Psoas muscle (tissue), 8 donors: Measurements from ENCODE around the gene WWOX. TPM values are rescaled to one million over a fixed set of nuclear protein-coding genes. Genes with fewer than 3 reads are reported as not detected.

Source experiments
- ATAC-seq, 4 donors: fragments of 200-7000 bp; cut with Tn5 transposase; one replicate each; pipeline ENCODE4 v1.9.1; 2020; ENCODE audit warnings: moderate library complexity in 3 of 4, mild to moderate bottlenecking in 2 of 4
- DNase-seq, 2 donors: peaks; one replicate each; pipeline ENCODE4 v3.0.0-alpha.2; 2020
- H3K27ac ChIP-seq: fragments of 200-600 bp; one replicate; pipeline ENCODE4 v1.8.0; 2022
- H3K27me3 ChIP-seq, 3 donors: fragments of 200-600 bp in 1 of 3; one replicate each; pipeline versions ENCODE4 v1.6.1 to v1.8.0; 2013 to 2022; ENCODE audit warnings: low read length in 2 of 3, mild to moderate bottlenecking in 2 of 3, moderate library complexity in 1 of 3; ENCODE audit not compliant: insufficient read depth in 3 of 3
- H3K36me3 ChIP-seq, 2 donors: fragments of 200-600 bp in 1 of 2; one replicate each; pipeline versions ENCODE4 v1.6.1 to v1.8.0; 2013 to 2022; ENCODE audit warnings: low read depth in 1 of 2, mild to moderate bottlenecking in 1 of 2, moderate library complexity in 1 of 2; ENCODE audit not compliant: insufficient read depth in 1 of 2
- H3K4me1 ChIP-seq: fragments of 200-600 bp; one replicate; pipeline ENCODE4 v1.8.0; 2022
- H3K4me3 ChIP-seq: fragments of 200-600 bp; one replicate; pipeline ENCODE4 v1.8.0; 2022; ENCODE audit warnings: mild to moderate bottlenecking
- H3K9me3 ChIP-seq: fragments of 200-600 bp; one replicate; pipeline ENCODE4 v1.8.0; 2022
- whole genome bisulfite sequencing, 3 donors: extraction: QIAGEN DNeasy Blood & Tissue Kit; methylation state at CpG; one replicate each; pipeline versions ENCODE4 v1.1.6 to v1.1.7; 2013; 5-methylcytosine and 5-hydroxymethylcytosine counted together
- intact Hi-C, 2 donors: fragments of 100-400 bp; cut with DNase I; formaldehyde crosslinking; loops; one replicate each; pipeline versions ENCODE4 v1.11.0 to v1.14.2; 2022
- polyA plus RNA-seq, 3 donors: library from polyadenylated mRNA; stranded (reverse); fragments of 200-250 nt; gene quantifications; one replicate each; pipeline ENCODE4 v1.2.3, GENCODE V29; 2013
- total RNA-seq, 4 donors: library from RNA; stranded (reverse); fragmentation: NEBNext Ultra II Directional in 2 of 4; extraction: Animal tissue kit (Norgen Biotek cat#: 25700) in 2 of 4; gene quantifications; one replicate each; pipeline versions ENCODE4 v1.2.1 to v1.2.4, GENCODE V29; 2021 to 2023
- TF ChIP-seq, protein P1 (sequence below): fragments of 200-600 bp; IDR thresholded peaks from one replicate; pipeline ENCODE4 v1.8.0; 2022; ENCODE audit warnings: antibody characterized with exemption
- donor health status: healthy with polysubstance abuse.
- donor health status: DM: no; HTN: no; CAD: no; lungs with moderate emphysema.
- donor health status: Bipolar disorder and iron deficiency.
- donor health status: healthy.
- donor health status: DM: yes; HTN: yes; CAD: no.
- donor health status: DM: no; HTN: no; CAD: no.
- donor health status: DM: no; HTN: no; CAD: no.
- donor health status: DM: yes; HTN: yes; CAD: no.

The WWOX gene
- total and polyA plus RNA-seq, 7 donors, result 3.1 to 6.6 (median 5.0) TPM

DNA sequence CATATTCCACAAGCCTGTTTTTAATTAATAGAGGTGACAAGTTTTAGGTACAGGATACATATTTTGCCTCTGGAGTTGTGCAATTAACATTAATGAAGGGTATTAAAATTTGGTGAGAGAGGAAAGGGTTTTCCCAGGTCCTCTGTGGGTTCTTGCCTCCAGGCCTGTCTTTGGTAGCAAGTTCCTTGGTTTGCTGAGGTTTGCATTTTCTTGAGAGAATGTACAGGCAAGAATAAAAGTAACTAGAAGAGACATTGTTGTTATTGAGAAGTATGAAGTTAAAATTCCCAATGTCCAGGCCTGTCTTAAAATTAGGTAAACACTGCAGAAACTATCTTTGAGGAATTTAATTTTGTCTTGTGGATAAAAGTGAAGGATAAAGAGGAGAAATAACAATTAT is 316.9 kb downstream of the WWOX start:
- no peak overlapping the region for H3K4me3 ChIP-seq

DNA sequence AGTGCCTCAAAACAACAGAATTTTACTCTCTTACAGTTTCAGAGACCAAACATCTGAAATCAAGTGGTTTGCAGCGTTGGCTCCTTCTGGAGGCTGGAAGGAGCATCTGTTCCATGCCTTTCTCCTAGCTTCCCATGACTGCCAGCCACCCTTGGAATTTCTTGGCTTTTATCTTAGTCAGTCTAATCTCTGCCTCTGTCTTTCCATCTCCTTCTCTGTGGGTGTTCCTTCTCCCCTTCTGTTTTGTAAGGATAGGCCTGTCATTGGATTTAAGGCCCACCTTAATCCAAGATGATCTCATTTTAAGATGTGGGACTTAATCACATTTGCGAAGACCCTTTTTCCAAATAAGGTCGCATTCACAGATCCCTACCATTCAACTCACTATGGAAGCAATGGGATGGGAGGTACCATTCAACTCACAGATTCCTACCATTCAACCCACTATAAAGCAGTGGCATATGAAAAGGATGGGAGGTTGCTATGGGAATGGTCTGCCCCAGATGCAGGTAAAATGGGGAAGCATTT is 321.8 kb downstream of the WWOX start:
- Histone ChIP-seq H3K36me3 (no peaks in the 10 kb centered on the region), H3K9me3 (no peaks in the 10 kb centered on the region), H3K4me3 (no peak overlapping the region), H3K4me1 (no peaks in the 10 kb centered on the region), H3K27me3 (no peaks in the 10 kb centered on the region), H3K27ac (no peak overlapping the region)
- 79 to 87% (median 85%) methylated on average over 3 of the region's 3 CpGs for WGBS, 3 donors
- DNase-seq (no peak), ATAC-seq (no peak)
- TF ChIP-seq, protein P1, sequence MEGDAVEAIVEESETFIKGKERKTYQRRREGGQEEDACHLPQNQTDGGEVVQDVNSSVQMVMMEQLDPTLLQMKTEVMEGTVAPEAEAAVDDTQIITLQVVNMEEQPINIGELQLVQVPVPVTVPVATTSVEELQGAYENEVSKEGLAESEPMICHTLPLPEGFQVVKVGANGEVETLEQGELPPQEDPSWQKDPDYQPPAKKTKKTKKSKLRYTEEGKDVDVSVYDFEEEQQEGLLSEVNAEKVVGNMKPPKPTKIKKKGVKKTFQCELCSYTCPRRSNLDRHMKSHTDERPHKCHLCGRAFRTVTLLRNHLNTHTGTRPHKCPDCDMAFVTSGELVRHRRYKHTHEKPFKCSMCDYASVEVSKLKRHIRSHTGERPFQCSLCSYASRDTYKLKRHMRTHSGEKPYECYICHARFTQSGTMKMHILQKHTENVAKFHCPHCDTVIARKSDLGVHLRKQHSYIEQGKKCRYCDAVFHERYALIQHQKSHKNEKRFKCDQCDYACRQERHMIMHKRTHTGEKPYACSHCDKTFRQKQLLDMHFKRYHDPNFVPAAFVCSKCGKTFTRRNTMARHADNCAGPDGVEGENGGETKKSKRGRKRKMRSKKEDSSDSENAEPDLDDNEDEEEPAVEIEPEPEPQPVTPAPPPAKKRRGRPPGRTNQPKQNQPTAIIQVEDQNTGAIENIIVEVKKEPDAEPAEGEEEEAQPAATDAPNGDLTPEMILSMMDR, result no peak
- intact Hi-C loops, result no loop called here

More for the DNA sequence above, 316.9 kb downstream of the WWOX start:
- Histone ChIP-seq H3K9me3 (peaks cover 5% of the 10 kb centered on the region), H3K27me3 (no peaks in the 10 kb centered on the region), H3K4me1 (no peaks in the 10 kb centered on the region), H3K36me3 (no peaks in the 10 kb centered on the region), H3K27ac (no peak overlapping the region)
- no peak for DNase-seq
- no peak for ATAC-seq
- TF ChIP-seq, protein P1, result no peak
- intact Hi-C loops, result no loop called here

DNA sequence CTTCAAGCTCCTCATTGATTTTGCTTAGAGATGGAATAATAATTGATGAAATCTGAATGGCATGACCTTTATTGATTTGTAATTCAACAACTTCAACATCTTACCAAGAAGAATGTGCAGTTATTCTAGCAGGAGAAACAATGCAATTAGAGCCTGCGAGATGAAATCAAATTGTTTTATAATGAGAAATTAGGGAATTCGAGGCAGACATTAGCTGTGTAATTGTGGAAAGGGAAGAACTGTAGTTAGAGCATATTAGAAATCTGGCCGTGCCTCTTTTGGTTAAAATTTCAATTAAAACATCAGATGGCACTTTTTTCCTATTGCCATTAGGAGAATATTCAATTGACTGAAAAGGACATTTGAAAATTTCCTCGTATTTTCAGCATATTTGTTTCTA is 325.8 kb downstream of the WWOX start:
- Histone ChIP-seq H3K9me3 (no peaks in the 10 kb centered on the region), H3K36me3 (no peaks in the 10 kb centered on the region), H3K27me3 (no peaks in the 10 kb centered on the region), H3K4me1 (no peaks in the 10 kb centered on the region), H3K27ac (no peak overlapping the region), H3K4me3 (no peak overlapping the region)
- WGBS, 3 donors, result 80 to 86% (median 86%) methylated on average over 4 of the region's 4 CpGs
- intact Hi-C loops, result no loop called here
- DNase-seq (no peak), ATAC-seq (no peak)
- TF ChIP-seq, protein P1, result no peak

DNA sequence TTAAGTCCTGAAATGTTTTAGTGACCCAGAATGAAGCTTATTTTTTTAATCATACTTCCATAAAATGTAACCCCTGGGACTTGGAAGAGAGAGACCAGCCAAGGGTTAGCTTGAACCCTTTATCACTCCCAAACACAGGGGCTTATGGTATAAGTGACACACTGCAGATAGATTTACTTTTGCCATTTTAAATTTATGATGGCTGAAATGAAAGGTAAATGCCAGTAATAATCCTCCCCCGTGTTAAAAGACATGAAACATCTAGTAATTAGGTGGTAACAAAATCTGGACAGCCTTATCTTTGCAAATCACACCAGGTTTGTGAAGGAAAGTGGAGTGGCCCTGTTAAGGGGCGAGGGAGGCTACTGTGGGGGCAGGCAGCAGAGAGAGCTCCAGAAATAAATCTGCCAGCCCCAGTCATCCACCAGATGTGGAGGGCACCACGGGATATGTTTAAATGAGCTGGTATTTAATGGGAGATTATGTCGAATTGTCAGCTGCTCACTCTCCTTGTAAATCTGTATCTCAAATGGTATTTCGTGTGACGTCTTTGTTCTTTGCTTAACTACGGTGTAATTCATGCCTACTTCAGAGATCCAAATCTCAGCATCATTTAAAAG is 326.5 kb downstream of the WWOX start:
- Histone ChIP-seq H3K4me1 (no peaks in the 10 kb centered on the region), H3K36me3 (no peaks in the 10 kb centered on the region), H3K27ac (no peak overlapping the region), H3K9me3 (no peaks in the 10 kb centered on the region), H3K4me3 (no peak overlapping the region), H3K27me3 (no peaks in the 10 kb centered on the region)
- TF ChIP-seq, protein P1, result no peak
- no peak for ATAC-seq
- intact Hi-C loops, result no loop called here
- WGBS, 3 donors, result 64 to 68% (median 67%) methylated on average over 7 of the region's 7 CpGs
- DNase-seq, result no peak

DNA sequence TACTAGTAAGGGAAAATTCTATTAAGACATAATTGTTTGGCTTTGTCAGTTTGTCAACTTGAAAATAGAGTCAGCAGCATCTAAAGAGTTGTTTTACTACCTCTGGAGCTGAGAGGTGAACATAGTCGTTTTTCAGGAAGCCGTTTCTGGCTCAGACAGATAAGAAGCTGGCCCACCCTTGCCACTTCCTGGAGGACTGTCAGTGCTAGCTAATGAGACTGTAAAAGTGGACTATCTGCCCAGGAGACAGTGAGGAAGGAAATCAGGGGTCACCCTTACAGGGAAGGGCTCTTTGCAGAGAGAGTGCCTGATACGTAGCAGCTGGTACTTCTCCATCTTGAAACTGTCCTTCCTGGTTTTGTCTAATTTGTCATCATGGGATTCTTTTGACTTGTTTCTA is 328.7 kb downstream of the WWOX start:
- Histone ChIP-seq H3K4me3 (no peak overlapping the region), H3K36me3 (peaks cover 0 to 4% of the 10 kb centered on the region in 2 donors), H3K9me3 (no peaks in the 10 kb centered on the region), H3K27me3 (no peaks in the 10 kb centered on the region), H3K27ac (no peak overlapping the region), H3K4me1 (no peaks in the 10 kb centered on the region)
- no peak for ATAC-seq
- intact Hi-C loops, result no loop called here
- DNase-seq, result no peak
- WGBS, 3 donors, result 69 to 73% (median 70%) methylated on average over 3 of the region's 3 CpGs
- TF ChIP-seq, protein P1, result no peak
